Stimulated activated CD8-positive, alpha-beta memory T cell treated with anti-CD3 and anti-CD28 coated beads, Interleukin-12 subunit alpha, Interleukin-12 subunit beta, amount 100 ng/mL, for 24 hours (primary cell): ENCODE results near the gene OLFML2A.
A peak's percentile ranks its signal among the peaks of the same experiment; 100 is the strongest.

Experiments used
- DNase-seq: peaks from one replicate; pipeline ENCODE4 v3.0.0-alpha.2; 2020; ENCODE audit errors: extremely low read depth

The OLFML2A gene

GRCh38 chr9:124853605-124854143 lies 76.7 kb downstream of the OLFML2A start:
- no peak for DNase-seq

DNA sequence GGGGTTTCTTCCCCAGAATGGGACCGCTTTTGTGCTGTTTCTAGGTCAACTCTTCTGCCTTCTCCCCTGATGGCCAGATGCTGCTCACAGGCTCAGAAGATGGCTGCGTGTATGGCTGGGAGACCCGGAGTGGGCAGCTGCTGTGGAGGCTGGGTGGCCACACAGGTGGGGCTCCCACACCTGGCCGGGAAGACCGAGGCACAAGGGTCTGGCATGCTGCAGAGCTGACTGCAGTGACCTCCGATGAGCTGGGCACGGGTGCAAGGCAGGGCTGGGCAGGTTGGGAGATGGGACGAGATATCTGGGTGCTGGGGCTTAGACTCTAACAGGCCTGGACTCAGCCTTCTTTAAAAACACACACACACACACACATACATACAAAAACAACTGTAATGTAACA lies 77.2 kb downstream of the OLFML2A start:
- DNase-seq = no peak

GRCh38 chr9:124854822-124855221 lies 77.9 kb downstream of the OLFML2A start:
- no peak for DNase-seq

GRCh38 chr9:124855566-124855943 lies 78.6 kb downstream of the OLFML2A start:
- DNase-seq = no peak

DNA sequence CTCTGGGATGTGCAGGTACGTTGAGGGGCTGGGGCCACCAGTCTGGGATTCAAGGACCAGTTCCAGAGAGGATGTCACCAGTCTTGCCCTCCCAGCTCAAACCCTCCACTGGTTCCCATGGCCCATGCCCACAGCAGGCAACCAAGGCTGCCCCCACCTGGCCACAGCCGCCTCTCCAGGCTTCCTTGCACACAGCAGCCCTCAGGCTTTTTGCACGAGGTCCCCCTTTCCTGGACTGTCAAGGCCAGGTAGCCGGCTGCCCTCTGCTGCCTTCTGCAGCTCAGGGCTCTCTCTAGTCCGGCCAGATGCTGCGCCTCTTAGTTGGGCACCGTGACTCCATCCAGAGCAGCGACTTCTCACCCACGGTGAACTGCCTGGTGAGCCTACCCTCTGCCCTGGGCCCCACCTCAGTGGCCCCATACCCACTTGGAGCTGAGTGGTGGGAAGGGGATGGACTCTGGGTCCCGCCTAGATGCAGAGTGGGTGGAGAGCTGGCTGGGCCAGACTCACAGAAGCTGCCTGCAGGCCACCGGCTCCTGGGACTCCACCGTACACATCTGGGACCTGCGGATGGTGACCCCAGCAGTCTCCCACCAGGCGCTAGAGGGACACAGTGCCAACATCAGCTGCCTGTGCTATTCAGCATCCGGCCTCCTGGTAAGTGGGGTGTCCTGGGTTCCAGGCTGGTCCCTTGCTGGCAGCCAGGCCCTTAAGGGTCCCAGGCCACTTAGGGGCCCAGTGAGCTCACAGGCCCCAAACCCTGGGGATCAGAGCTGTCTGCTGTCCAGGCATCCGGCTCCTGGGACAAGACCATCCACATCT lies 79.2 kb downstream of the OLFML2A start:
- DNase-seq = no peak

- DNase-seq = no peak
Observed at GRCh38 chr9:124857533-124858162, 80.7 kb downstream of the OLFML2A start.

- no peak for DNase-seq
Observed at GRCh38 chr9:124858330-124859046, 81.6 kb downstream of the OLFML2A start.

DNA sequence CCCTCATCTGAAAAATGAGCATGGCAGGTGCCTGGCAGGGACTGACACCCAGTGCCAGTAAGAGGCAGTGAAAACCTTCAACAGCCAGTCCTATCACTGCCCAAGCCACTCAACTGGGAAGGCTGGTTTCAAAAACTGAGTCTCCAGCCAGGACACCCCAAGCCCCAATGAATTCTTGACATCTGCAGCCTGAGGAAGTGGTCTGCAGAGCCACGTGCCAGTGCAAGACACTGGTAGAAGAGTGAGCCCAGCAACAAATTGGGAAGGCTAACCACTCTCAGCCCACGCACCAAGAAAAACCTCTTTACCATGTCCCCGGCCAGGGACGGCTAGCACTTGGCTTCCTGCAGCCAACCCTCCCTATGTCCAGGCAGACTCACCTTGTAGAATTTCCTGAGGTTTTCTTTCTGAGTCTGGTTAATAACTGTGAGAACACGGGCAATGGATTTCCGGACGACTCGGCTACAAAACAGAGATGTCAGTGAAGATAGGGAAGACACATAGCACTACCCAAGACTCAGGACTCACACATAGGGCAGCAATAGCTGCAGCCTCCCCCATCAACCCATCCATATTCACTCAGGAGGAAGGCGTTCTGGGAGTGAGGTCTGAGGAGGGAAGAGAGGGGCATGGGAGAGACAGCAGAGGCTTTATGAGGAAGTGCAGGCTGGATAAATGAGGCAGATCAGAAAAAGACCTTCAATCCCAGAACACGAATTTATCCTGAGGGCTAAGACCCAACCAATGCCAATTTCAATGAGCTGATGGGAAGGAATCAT lies 83.1 kb downstream of the OLFML2A start:
- no peak for DNase-seq

DNA sequence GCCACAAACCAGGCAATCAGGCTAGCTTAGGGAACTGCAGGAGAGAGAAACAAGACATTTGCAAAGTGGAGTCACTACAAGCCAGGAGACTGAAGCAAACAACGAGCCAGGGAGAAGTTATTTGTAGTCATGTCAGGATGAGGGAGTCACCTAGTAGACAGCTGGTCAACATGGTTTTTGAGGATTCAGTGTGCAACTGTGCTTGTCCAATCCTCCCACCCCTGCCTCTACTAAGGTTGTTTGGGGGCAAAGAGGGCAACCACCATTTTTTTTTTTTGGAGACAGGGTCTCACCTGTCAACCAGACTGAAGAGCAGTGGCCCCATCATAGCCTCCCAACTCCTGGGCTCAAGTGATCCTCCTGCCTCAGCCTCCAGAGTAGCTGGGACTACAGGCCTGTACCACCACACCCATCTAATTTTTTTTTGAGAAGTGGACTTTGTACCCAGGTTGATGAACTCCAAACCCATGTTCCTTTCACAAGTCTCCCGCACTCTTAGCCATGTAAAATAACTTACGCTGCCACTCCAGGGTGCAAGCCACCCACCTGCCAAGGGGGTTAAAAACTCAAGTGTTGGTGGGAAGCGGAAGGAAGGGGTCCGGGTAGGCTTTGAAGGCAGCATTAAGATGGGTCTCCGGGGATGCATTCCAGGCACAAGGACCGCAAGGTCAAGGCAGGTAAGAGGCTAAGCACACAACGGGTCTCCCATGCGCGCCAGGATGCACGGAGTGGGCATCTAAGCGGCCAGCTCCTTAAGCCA lies 83.8 kb downstream of the OLFML2A start:
- no peak for DNase-seq

- DNase-seq = peak; percentile 89
Observed at GRCh38 chr9:124861342-124862229, 84.7 kb downstream of the OLFML2A start, which contains the start of the genes ARPC5L and RPL35. TSS of gene ARPC5L (plus strand) at chr9:124862130. CDS start at chr9:124869291, 7,161 bp downstream. TSS of gene RPL35 (minus strand) at chr9:124861957. CDS start at chr9:124861912, 45 bp downstream.

GRCh38 chr9:124863371-124863871 lies 86.5 kb downstream of the OLFML2A start:
- no peak for DNase-seq
